GM12872 (cell line): ENCODE measurements around the gene LCN2.

Source experiments
- TF ChIP-seq, protein P1 (sequence below): IDR thresholded peaks from 3 replicates; pipeline ENCODE4 v1.5.1; 2011; ENCODE audit warnings: low read depth, mild to moderate bottlenecking, low read length, moderate library complexity; ENCODE audit not compliant: insufficient read depth

Gene LCN2

DNA sequence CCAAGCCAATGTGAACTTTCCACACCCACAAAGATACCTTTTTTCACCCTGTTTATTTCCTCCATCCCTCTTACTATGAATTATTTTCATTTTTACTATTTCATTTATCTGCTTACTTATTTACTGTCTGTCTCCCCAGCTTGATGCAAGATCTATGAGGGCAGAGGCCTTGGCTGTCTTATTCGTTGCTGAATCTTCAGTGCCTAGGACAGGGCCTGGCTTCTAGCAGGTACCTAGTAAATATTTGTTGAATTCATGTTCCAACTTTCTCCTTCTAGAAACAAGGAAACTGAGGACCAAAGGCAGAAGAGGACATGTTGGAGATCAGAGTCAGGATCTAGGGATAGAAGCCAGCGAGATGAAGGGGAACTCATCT, 53.4 kb downstream of the LCN2 start:
- TF ChIP-seq, protein P1, sequence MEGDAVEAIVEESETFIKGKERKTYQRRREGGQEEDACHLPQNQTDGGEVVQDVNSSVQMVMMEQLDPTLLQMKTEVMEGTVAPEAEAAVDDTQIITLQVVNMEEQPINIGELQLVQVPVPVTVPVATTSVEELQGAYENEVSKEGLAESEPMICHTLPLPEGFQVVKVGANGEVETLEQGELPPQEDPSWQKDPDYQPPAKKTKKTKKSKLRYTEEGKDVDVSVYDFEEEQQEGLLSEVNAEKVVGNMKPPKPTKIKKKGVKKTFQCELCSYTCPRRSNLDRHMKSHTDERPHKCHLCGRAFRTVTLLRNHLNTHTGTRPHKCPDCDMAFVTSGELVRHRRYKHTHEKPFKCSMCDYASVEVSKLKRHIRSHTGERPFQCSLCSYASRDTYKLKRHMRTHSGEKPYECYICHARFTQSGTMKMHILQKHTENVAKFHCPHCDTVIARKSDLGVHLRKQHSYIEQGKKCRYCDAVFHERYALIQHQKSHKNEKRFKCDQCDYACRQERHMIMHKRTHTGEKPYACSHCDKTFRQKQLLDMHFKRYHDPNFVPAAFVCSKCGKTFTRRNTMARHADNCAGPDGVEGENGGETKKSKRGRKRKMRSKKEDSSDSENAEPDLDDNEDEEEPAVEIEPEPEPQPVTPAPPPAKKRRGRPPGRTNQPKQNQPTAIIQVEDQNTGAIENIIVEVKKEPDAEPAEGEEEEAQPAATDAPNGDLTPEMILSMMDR, result no peak
